ENCODE data around the gene TSHZ3. TPM values are rescaled to one million over a fixed set of nuclear protein-coding genes. Genes with fewer than 3 reads are reported as not detected.

Gene TSHZ3
- total RNA-seq, 1 experiment from 2014 or later, result 3.2 TPM

DNA sequence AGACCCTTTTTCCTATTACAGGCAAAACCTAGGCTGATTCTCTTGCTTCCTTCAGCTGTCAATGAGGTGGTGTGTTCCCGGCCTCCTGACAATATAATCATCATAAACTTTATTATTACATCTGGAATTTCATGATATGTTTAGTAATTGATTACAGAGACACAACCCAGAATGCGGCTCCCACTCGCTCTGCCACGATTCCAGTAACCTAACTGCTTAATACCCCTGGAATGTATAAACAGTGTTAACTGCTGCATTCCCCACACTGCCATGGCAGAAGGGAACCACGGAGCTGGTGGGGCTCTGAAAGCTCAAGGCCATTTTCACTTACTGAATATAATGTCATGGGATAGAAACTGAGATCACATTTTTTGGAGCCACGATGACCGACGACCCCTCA, 17.1 kb downstream of the TSHZ3 start:
- no peak overlapping the region for H3K27ac ChIP-seq (ENCODE audit: insufficient read length, low read depth, low read length)
- no peaks in the 10 kb centered on the region for H3K9me3 ChIP-seq (ENCODE audit: control insufficient read depth, low read depth, low read length)
- H3K27ac Mint-ChIP-seq, result no peak overlapping the region
- H4K5ac ChIP-seq (ENCODE audit: insufficient read length, low read depth, low read length), result no peak overlapping the region
- no peaks in the 10 kb centered on the region for H3K79me1 ChIP-seq (ENCODE audit: insufficient read depth, low read depth, low read length, poor library complexity, severe bottlenecking)
- no peak overlapping the region for H3K9ac ChIP-seq (ENCODE audit: extremely low read depth, insufficient read length, low read length)
- no peak overlapping the region for H3K4me2 ChIP-seq (ENCODE audit: insufficient read depth, insufficient read length, low read length)
- no peak overlapping the region for H2AFZ ChIP-seq (ENCODE audit: low read length)
- H3K56ac ChIP-seq (ENCODE audit: insufficient read length, low read depth, low read length), result no peak overlapping the region
- no peaks in the 10 kb centered on the region for H3K36me3 Mint-ChIP-seq (ENCODE audit: insufficient read depth in 1 of 3, low read depth in 3 of 3)
- H2BK120ac ChIP-seq (ENCODE audit: low read depth, low read length, poor library complexity, severe bottlenecking), result no peak overlapping the region
- H3K27me3 Mint-ChIP-seq (ENCODE audit: low read depth), result no peaks in the 10 kb centered on the region
- H3K14ac ChIP-seq (ENCODE audit: insufficient read depth, low read length), result no peak overlapping the region
- no peak overlapping the region for H2AK5ac ChIP-seq (ENCODE audit: insufficient read length, low read length)
- no peak overlapping the region for H3K4ac ChIP-seq (ENCODE audit: low read depth, low read length)
- no peak overlapping the region for H4K8ac ChIP-seq (replicated peaks; ENCODE audit: insufficient read length, low read depth, low read length)
- H3T11ph ChIP-seq (ENCODE audit: low read length), result no peak overlapping the region
- DNase-seq, result no peak
- H2BK15ac ChIP-seq (ENCODE audit: low read depth, low read length), result no peak overlapping the region
- WGBS (ENCODE audit: extremely low coverage, insufficient read length, low lambda C conversion rate), result no CpG with 5 or more reads among the region's 8 CpGs
- H3K23ac ChIP-seq (ENCODE audit: insufficient read length, low read depth, low read length), result no peak overlapping the region
- H3K4me1 Mint-ChIP-seq, result peaks cover 26 to 28% of the 10 kb centered on the region in 2 experiments
- no peak overlapping the region for H2BK5ac ChIP-seq (ENCODE audit: insufficient read length, low read length)
- H3K18ac ChIP-seq (ENCODE audit: insufficient read length, low read depth, low read length), result no peak overlapping the region
- H3K27me3 ChIP-seq (ENCODE audit: insufficient read depth, low read length), result no peaks in the 10 kb centered on the region
- TF ChIP-seq, protein P1, sequence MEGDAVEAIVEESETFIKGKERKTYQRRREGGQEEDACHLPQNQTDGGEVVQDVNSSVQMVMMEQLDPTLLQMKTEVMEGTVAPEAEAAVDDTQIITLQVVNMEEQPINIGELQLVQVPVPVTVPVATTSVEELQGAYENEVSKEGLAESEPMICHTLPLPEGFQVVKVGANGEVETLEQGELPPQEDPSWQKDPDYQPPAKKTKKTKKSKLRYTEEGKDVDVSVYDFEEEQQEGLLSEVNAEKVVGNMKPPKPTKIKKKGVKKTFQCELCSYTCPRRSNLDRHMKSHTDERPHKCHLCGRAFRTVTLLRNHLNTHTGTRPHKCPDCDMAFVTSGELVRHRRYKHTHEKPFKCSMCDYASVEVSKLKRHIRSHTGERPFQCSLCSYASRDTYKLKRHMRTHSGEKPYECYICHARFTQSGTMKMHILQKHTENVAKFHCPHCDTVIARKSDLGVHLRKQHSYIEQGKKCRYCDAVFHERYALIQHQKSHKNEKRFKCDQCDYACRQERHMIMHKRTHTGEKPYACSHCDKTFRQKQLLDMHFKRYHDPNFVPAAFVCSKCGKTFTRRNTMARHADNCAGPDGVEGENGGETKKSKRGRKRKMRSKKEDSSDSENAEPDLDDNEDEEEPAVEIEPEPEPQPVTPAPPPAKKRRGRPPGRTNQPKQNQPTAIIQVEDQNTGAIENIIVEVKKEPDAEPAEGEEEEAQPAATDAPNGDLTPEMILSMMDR (conservative IDR thresholded peaks at IDR 0.05), result no peak
- no peaks in the 10 kb centered on the region; a peak in 1 of 5 replicates for H3K9me3 Mint-ChIP-seq
- peaks cover 12% of the 10 kb centered on the region; the same call in 1 of the 2 replicates for H3K79me2 ChIP-seq (ENCODE audit: insufficient read depth, low read length)
- H3K4me1 ChIP-seq (ENCODE audit: insufficient read depth, low read length), result peaks cover 9% of the 10 kb centered on the region; the same call in 1 of the 2 replicates
- H4K91ac ChIP-seq (ENCODE audit: insufficient read length, low read depth, low read length), result no peak overlapping the region
- no peak overlapping the region for H3K4me3 Mint-ChIP-seq
- no peaks in the 10 kb centered on the region for H4K20me1 ChIP-seq (ENCODE audit: control insufficient read depth, insufficient read depth, insufficient read length)
- no peak overlapping the region for H2BK12ac ChIP-seq (ENCODE audit: insufficient read length, low read depth, low read length)
- no peaks in the 10 kb centered on the region for H3K23me2 ChIP-seq (ENCODE audit: insufficient read length, low read depth, low read length, poor library complexity, severe bottlenecking)
- no peak overlapping the region for H2BK20ac ChIP-seq (ENCODE audit: low read depth, low read length, poor library complexity, severe bottlenecking)
